WTC11 (cell line): ENCODE measurements around the gene FIGNL2.

ENCODE experiments used
- ATF2 ChIP-seq: sonication (generic); formaldehyde crosslinking; IDR thresholded peaks from 2 replicates; pipeline ENCODE4 v1.8.1; 2022; ENCODE audit warnings: low read depth, missing genetic modification reagents, borderline replicate concordance
- MAX ChIP-seq: sonication (generic); formaldehyde crosslinking; IDR thresholded peaks from 2 replicates; pipeline ENCODE4 v1.8.0; 2022; ENCODE audit warnings: mild to moderate bottlenecking, missing genetic modification reagents
- OVOL2 ChIP-seq: fragments of 250-450 bp; sonication (Bioruptor Pico); IDR thresholded peaks from 2 replicates; pipeline ENCODE4 v1.9.0; 2021; ENCODE audit warnings: mild to moderate bottlenecking, borderline replicate concordance
- SP1 ChIP-seq: sonication (generic); formaldehyde crosslinking; conservative IDR thresholded peaks from 2 replicates; pipeline ENCODE4 v1.8.1; 2022; ENCODE audit warnings: missing genetic modification reagents
- ZNF232 ChIP-seq: sonication (generic); formaldehyde crosslinking; IDR thresholded peaks from 2 replicates; pipeline ENCODE4 v1.8.0; 2022; ENCODE audit warnings: mild to moderate bottlenecking, missing genetic modification reagents
- TF ChIP-seq, protein P1 (sequence below): sonication (generic); formaldehyde crosslinking; IDR thresholded peaks from 2 replicates; pipeline ENCODE4 v1.8.1; 2023; ENCODE audit warnings: mild to moderate bottlenecking, missing genetic modification reagents, moderate library complexity
- TF ChIP-seq, protein P2 (sequence below): fragments of 200-600 bp; IDR thresholded peaks from 2 replicates; pipeline ENCODE4 v1.8.0; 2022; ENCODE audit warnings: antibody characterized with exemption
- TF ChIP-seq, protein P3 (sequence below): fragments of 250-450 bp; sonication (Bioruptor Pico); IDR thresholded peaks from 2 replicates; pipeline ENCODE4 v1.9.0; 2021; ENCODE audit warnings: moderate library complexity, mild to moderate bottlenecking, inconsistent platforms, borderline replicate concordance

DNA sequence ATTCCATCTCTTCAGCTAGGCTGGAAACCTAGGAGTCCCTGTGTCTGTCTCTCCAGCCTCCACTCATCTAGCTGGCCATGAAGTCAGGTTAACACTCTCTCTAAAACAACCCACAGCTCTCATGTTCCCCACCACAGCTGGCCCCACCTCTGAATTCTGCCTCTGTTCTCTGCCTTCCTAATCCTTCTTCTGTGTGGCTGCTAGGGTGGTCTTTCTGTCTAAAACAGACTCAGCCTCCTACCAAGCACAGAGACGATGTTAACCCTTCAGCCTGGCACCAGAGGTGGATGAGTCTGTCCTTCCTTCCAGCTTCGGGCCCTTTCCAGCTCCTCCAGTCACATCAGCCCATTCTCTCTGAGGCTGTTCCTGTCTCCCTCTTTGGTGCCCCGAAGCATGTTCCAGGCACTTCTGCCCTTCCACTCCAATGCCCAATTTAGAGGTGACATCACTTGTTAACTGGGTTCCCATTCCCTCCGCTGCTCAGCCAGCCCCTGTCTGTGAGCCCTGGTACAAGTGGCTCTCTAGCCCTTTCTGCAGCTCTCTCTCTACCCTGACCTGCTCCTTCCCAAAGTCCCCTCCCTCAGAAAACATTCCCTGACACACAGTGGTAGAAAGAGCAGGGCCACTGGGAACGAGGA is 9.1 kb downstream of the FIGNL2 start:
- TF ChIP-seq, protein P1, sequence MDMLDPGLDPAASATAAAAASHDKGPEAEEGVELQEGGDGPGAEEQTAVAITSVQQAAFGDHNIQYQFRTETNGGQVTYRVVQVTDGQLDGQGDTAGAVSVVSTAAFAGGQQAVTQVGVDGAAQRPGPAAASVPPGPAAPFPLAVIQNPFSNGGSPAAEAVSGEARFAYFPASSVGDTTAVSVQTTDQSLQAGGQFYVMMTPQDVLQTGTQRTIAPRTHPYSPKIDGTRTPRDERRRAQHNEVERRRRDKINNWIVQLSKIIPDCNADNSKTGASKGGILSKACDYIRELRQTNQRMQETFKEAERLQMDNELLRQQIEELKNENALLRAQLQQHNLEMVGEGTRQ (CRISPR knock-in tag) = no peak
- TF ChIP-seq MAX (CRISPR knock-in tag) = no peak
- TF ChIP-seq, protein P2, sequence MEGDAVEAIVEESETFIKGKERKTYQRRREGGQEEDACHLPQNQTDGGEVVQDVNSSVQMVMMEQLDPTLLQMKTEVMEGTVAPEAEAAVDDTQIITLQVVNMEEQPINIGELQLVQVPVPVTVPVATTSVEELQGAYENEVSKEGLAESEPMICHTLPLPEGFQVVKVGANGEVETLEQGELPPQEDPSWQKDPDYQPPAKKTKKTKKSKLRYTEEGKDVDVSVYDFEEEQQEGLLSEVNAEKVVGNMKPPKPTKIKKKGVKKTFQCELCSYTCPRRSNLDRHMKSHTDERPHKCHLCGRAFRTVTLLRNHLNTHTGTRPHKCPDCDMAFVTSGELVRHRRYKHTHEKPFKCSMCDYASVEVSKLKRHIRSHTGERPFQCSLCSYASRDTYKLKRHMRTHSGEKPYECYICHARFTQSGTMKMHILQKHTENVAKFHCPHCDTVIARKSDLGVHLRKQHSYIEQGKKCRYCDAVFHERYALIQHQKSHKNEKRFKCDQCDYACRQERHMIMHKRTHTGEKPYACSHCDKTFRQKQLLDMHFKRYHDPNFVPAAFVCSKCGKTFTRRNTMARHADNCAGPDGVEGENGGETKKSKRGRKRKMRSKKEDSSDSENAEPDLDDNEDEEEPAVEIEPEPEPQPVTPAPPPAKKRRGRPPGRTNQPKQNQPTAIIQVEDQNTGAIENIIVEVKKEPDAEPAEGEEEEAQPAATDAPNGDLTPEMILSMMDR = no peak
- no peak for TF ChIP-seq OVOL2
- no peak for TF ChIP-seq ATF2
- TF ChIP-seq, protein P3, sequence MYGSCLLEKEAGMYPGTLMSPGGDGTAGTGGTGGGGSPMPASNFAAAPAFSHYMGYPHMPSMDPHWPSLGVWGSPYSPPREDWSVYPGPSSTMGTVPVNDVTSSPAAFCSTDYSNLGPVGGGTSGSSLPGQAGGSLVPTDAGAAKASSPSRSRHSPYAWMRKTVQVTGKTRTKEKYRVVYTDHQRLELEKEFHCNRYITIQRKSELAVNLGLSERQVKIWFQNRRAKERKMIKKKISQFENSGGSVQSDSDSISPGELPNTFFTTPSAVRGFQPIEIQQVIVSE = no peak
- no peak for TF ChIP-seq SP1 (CRISPR knock-in tag)
- no peak for TF ChIP-seq ZNF232 (CRISPR knock-in tag)
